ENCODE results near the gene ANAPC2. TPM values are rescaled to one million over a fixed set of nuclear protein-coding genes. Genes with fewer than 3 reads are reported as not detected.
A peak's percentile ranks its signal among the peaks of the same experiment; 100 is the strongest.

The ANAPC2 gene
- total RNA-seq, 1 experiment from 2014 or later = 46.0 TPM

DNA sequence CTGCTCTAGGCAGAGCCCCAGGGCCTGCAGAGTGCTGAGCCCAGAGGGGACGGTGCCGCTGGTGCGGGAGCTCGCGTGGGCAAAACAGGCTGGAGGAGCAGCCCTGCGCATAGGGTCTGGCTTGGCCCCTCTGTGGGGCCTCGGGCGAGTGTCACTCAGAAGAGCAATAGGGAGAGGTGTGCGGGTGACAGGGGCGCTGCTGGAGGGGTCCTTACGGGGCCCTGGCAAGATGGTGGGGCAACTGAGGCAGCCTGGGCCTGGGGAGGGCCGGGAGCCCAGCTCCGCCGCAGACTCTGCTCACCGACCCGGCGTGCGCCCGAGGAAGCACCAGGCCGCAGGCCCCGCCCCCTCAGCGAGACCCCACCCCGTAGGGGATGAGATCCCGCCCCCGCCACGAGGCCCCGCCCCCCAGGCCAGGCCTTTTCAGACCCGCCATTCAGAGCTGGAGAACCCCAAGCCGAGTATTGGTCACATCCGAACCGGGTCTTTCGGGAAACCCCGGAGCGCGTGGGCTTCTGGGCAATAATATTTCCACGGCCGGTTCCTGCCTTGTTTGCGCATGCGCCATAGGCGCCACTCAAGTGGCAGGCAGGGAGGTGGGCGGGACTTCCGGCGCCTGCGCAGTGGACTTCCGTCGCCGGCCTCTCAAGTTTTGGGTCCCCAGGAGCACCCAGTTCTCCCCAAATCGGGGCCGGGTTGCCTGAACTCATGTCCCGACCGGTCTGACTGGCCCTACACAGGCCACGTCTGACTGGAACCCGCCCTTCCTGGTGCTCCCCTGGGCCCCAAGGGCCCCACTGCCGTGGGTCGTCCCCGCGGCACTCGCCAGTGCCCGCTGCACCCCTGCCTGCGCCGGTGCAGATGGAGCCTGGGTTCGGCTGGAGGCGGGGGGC is 35.0 kb upstream of the ANAPC2 start:
- in situ Hi-C loops (cut with HindIII; ENCODE audit: low pct_unique_long_range_greater_than_20kb, low sequenced_read_pairs) (no loop called here), intact Hi-C loops (cut with micrococcal nuclease; ENCODE audit: unreplicated experiment) (no loop called here)
- H3K27me3 ChIP-seq (ENCODE audit: control insufficient read depth, insufficient read depth, low read length) = no peaks in the 10 kb centered on the region
- H3K4me1 ChIP-seq (ENCODE audit: control insufficient read depth, insufficient read depth, low read length) = peaks cover 25% of the 10 kb centered on the region
- no peaks in the 10 kb centered on the region for H3K9me3 ChIP-seq (ENCODE audit: control insufficient read depth, insufficient read depth, low read depth, low read length)
- H3K36me3 ChIP-seq (ENCODE audit: control insufficient read depth, insufficient read depth, low read length) = peaks cover 2% of the 10 kb centered on the region; the same call in 1 of the 2 replicates
- ChIA-PET POLR2A (interaction anchor here (0.6 kb wide), 2 partner anchors 17 to 193 kb away, joined by 5 to 8 read pairs; partner anchors contain the start of gene TUBB4B), CTCF (interaction anchor here (0.6 to 0.7 kb wide), 2 partner anchors 11 to 13 kb away, joined by 3 to 10 read pairs; no protein-coding TSS in a partner anchor)
- peak overlapping the region; percentile 67 to 72 for H3K4me3 ChIP-seq (ENCODE audit: low read depth in 2 of 2, low read length in 2 of 2)
- peak; percentile 88 for DNase-seq (ENCODE audit: low read depth, low spot score)
- TF ChIP-seq TCF7L2 (IDR thresholded peaks at IDR 0.05; ENCODE audit: low read depth, low read length) = no peak
- peak; percentile 63 for TF ChIP-seq POLR2AphosphoS5 (IDR thresholded peaks at IDR 0.05; ENCODE audit: low read depth, low read length)
- no peak for TF ChIP-seq SIN3A (IDR thresholded peaks at IDR 0.05; ENCODE audit: borderline replicate concordance, insufficient read depth, low read depth, low read length)
- peak; percentile 72 for ATAC-seq
- BruUV-seq (replicated peaks) = no TSS peak
- peak overlapping the region; percentile 82 for H3K27ac ChIP-seq (ENCODE audit: low read length)

DNA sequence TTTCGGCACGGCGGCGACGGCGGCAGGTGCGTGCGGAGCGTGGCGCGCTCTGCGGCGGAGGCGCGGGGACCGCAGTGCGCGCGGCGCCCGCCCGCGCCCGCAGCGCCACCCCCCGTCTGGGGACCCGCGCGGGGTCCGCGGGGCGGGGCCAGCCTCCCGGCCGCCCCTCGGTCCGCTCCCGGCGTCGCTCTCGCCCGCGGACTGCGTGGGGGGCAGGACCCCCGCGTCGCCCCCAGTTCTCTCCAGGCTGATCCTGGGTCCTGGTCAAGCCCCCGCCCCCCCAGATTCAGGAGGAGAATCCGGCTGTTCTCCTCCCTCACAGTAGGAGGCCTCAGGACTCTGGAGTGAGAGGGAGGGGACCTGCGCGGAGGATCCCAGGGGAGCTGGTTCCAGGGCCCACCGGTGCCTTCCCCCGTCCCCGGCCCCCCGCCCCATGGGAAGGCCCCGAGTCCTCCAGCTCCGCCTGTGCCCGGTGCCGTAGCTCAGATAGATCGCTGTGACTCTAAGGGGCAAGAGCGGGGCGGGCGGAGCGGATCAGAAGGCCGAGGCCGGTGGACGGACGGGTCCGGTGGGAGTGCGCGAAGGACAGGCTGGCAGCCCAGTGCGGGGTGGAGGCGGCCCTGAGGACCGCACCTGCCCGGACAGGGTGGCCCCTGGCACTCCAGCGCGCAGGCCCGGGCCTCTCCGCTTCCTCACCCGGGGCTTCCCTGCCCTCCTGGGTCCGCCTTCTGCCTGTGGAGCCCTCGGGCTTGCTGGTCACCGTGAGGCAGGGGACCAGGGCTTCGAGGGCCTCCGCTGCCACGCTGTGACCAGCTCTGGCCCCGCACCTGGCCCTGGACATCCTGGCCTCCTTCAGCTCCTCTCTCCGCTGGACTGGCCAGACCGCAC is 34.1 kb upstream of the ANAPC2 start, which contains the start of gene RNF208:
Gene RNF208, minus strand, starts transcription at position 51 of the 888 bp plus-strand sequence. CDS start 1,028 bp downstream, outside the sequence.
- peak within 1 kb of the TSS; percentile 50 to 67 for H3K4me3 ChIP-seq (ENCODE audit: low read depth in 2 of 2, low read length in 2 of 2)
- DNase-seq (ENCODE audit: low read depth, low spot score) (no peak), ATAC-seq (peak; percentile 7)
- ChIA-PET POLR2A (no interaction called here), CTCF (no interaction called here)
- in situ Hi-C loops (cut with HindIII; ENCODE audit: low pct_unique_long_range_greater_than_20kb, low sequenced_read_pairs) = no loop called here
- no TSS peak for BruUV-seq (replicated peaks)
- H3K4me1 ChIP-seq (ENCODE audit: control insufficient read depth, insufficient read depth, low read length) = peaks cover 24% of the 10 kb centered on the region
- H3K27ac ChIP-seq (ENCODE audit: low read length) = peak within 1 kb of the TSS; percentile 69; the same call in 1 of the 2 replicates
- no peak for TF ChIP-seq SIN3A (IDR thresholded peaks at IDR 0.05; ENCODE audit: borderline replicate concordance, insufficient read depth, low read depth, low read length)
- TF ChIP-seq, protein P1, sequence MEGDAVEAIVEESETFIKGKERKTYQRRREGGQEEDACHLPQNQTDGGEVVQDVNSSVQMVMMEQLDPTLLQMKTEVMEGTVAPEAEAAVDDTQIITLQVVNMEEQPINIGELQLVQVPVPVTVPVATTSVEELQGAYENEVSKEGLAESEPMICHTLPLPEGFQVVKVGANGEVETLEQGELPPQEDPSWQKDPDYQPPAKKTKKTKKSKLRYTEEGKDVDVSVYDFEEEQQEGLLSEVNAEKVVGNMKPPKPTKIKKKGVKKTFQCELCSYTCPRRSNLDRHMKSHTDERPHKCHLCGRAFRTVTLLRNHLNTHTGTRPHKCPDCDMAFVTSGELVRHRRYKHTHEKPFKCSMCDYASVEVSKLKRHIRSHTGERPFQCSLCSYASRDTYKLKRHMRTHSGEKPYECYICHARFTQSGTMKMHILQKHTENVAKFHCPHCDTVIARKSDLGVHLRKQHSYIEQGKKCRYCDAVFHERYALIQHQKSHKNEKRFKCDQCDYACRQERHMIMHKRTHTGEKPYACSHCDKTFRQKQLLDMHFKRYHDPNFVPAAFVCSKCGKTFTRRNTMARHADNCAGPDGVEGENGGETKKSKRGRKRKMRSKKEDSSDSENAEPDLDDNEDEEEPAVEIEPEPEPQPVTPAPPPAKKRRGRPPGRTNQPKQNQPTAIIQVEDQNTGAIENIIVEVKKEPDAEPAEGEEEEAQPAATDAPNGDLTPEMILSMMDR (IDR thresholded peaks at IDR 0.05) = no peak
- TF ChIP-seq POLR2AphosphoS5 (IDR thresholded peaks at IDR 0.05; ENCODE audit: low read depth, low read length) = no peak
- TF ChIP-seq TCF7L2 (IDR thresholded peaks at IDR 0.05; ENCODE audit: low read depth, low read length) = no peak
- TF ChIP-seq, protein P2, sequence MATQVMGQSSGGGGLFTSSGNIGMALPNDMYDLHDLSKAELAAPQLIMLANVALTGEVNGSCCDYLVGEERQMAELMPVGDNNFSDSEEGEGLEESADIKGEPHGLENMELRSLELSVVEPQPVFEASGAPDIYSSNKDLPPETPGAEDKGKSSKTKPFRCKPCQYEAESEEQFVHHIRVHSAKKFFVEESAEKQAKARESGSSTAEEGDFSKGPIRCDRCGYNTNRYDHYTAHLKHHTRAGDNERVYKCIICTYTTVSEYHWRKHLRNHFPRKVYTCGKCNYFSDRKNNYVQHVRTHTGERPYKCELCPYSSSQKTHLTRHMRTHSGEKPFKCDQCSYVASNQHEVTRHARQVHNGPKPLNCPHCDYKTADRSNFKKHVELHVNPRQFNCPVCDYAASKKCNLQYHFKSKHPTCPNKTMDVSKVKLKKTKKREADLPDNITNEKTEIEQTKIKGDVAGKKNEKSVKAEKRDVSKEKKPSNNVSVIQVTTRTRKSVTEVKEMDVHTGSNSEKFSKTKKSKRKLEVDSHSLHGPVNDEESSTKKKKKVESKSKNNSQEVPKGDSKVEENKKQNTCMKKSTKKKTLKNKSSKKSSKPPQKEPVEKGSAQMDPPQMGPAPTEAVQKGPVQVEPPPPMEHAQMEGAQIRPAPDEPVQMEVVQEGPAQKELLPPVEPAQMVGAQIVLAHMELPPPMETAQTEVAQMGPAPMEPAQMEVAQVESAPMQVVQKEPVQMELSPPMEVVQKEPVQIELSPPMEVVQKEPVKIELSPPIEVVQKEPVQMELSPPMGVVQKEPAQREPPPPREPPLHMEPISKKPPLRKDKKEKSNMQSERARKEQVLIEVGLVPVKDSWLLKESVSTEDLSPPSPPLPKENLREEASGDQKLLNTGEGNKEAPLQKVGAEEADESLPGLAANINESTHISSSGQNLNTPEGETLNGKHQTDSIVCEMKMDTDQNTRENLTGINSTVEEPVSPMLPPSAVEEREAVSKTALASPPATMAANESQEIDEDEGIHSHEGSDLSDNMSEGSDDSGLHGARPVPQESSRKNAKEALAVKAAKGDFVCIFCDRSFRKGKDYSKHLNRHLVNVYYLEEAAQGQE (IDR thresholded peaks at IDR 0.05; ENCODE audit: insufficient read depth in 1 of 2, low read depth in 2 of 2, low read length in 1 of 2) = no peak
- no peaks in the 10 kb centered on the region for H3K27me3 ChIP-seq (ENCODE audit: control insufficient read depth, insufficient read depth, low read length)
- H3K9me3 ChIP-seq (ENCODE audit: control insufficient read depth, insufficient read depth, low read depth, low read length) = no peaks in the 10 kb centered on the region
- intact Hi-C loops (cut with micrococcal nuclease; ENCODE audit: unreplicated experiment) = no loop called here
- H3K36me3 ChIP-seq (ENCODE audit: control insufficient read depth, insufficient read depth, low read length) = peaks cover 2% of the 10 kb centered on the region; the same call in 1 of the 2 replicates

All from Panc1 (cell line).